Right atrium auricular region (tissue), 2 donors: ENCODE data around the gene MLLT3. TPM values are rescaled to one million over a fixed set of nuclear protein-coding genes. Genes with fewer than 3 reads are reported as not detected.

Experiments
- DNase-seq: peaks from one replicate; pipeline ENCODE4 v3.0.0-alpha.2; 2019; ENCODE audit warnings: low spot score
- H3K27ac ChIP-seq, 2 donors: fragments of 200-600 bp; sonication (generic); 1 replicate in 1 of 2; 2 replicates in 1 of 2; pipeline ENCODE4 v1.5.1; 2016 to 2019
- H3K27me3 ChIP-seq, 2 donors: fragments of 200-600 bp; sonication (generic); one replicate each; pipeline versions ENCODE4 v1.5.1 to v1.6.0; 2017 to 2019
- H3K36me3 ChIP-seq: fragments of 200-600 bp; sonication (generic); one replicate; pipeline ENCODE4 v1.5.1; 2016
- H3K4me1 ChIP-seq, 2 donors: fragments of 200-600 bp; sonication (generic); one replicate each; pipeline versions ENCODE4 v1.5.1 to v1.6.0; 2017 to 2019
- H3K4me3 ChIP-seq, 2 donors: fragments of 200-600 bp; sonication (generic); 1 replicate in 1 of 2; 2 replicates in 1 of 2; pipeline ENCODE4 v1.5.1; 2017 to 2019; ENCODE audit warnings: mild to moderate bottlenecking in 1 of 2, moderate library complexity in 1 of 2
- H3K9me3 ChIP-seq, 2 donors: fragments of 200-600 bp; sonication (generic); one replicate each; pipeline ENCODE4 v1.5.1; 2019
- CTCF ChIP-seq, 2 donors: fragments of 200-600 bp; sonication (generic); IDR thresholded peaks; one replicate each; pipeline ENCODE4 v1.5.1; 2019; ENCODE audit warnings: antibody characterized with exemption in 2 of 2
- total RNA-seq, 2 donors: library from RNA; depleted of rRNA; stranded (reverse); fragments of >200 nt; gene quantifications; one replicate each; pipeline ENCODE4 v1.1.0, GENCODE V29; 2016

MLLT3 gene
- total RNA-seq, 2 donors from 2014 or later, result 5.3 to 7.6 TPM

GRCh38 chr9:20316372-20316771 is 305.9 kb downstream of the MLLT3 start:
- Histone ChIP-seq H3K36me3 (no peaks in the 10 kb centered on the region), H3K4me3 (no peak overlapping the region), H3K4me1 (peaks cover 0 to 4% of the 10 kb centered on the region in 2 donors), H3K27me3 (no peaks in the 10 kb centered on the region), H3K27ac (no peak overlapping the region), H3K9me3 (no peaks in the 10 kb centered on the region)
- no peak for DNase-seq
- no peak for TF ChIP-seq CTCF (IDR thresholded peaks at IDR 0.05)

GRCh38 chr9:20315677-20316076 is 306.6 kb downstream of the MLLT3 start:
- no peak overlapping the region for H3K4me3 ChIP-seq
- no peaks in the 10 kb centered on the region for H3K27me3 ChIP-seq
- TF ChIP-seq CTCF (IDR thresholded peaks at IDR 0.05), result no peak
- peaks cover 0 to 2% of the 10 kb centered on the region in 2 donors for H3K4me1 ChIP-seq
- DNase-seq, result no peak
- H3K36me3 ChIP-seq, result no peaks in the 10 kb centered on the region
- no peaks in the 10 kb centered on the region for H3K9me3 ChIP-seq
- H3K27ac ChIP-seq, result no peak overlapping the region

DNA sequence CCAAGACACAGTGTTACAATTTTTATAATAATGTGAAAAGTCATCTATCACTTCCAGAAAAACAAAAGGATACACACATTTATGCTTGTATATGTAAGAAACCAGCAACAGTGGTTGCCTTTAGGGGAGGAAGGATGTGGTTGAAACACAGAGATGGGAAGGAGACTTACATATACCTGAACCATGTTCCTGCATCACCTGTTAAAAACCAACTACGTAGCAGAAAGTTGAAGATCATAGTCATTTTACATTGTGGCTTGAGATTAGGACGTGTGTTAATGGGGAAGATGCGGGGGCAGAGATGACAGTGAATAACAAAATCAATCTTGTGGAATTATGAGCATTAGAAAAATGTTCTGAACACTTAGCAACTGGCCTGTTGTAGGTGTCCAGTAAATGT is 307.3 kb downstream of the MLLT3 start:
- Histone ChIP-seq H3K4me1 (no peaks in the 10 kb centered on the region), H3K27me3 (no peaks in the 10 kb centered on the region), H3K27ac (no peak overlapping the region), H3K36me3 (no peaks in the 10 kb centered on the region), H3K9me3 (no peaks in the 10 kb centered on the region), H3K4me3 (no peak overlapping the region)
- TF ChIP-seq CTCF (IDR thresholded peaks at IDR 0.05), result no peak
- DNase-seq, result no peak

GRCh38 chr9:20313415-20313814 is 308.9 kb downstream of the MLLT3 start:
- Histone ChIP-seq H3K36me3 (no peaks in the 10 kb centered on the region), H3K27ac (no peak overlapping the region), H3K4me3 (no peak overlapping the region), H3K4me1 (no peaks in the 10 kb centered on the region), H3K27me3 (no peaks in the 10 kb centered on the region), H3K9me3 (no peaks in the 10 kb centered on the region)
- TF ChIP-seq CTCF (IDR thresholded peaks at IDR 0.05), result no peak
- no peak for DNase-seq

- H3K27ac ChIP-seq, result no peak overlapping the region
- TF ChIP-seq CTCF (IDR thresholded peaks at IDR 0.05), result no peak
- no peaks in the 10 kb centered on the region for H3K4me1 ChIP-seq
- no peaks in the 10 kb centered on the region for H3K9me3 ChIP-seq
- no peak for DNase-seq
- H3K4me3 ChIP-seq, result no peak overlapping the region
- no peaks in the 10 kb centered on the region for H3K36me3 ChIP-seq
- no peaks in the 10 kb centered on the region for H3K27me3 ChIP-seq
Observed at GRCh38 chr9:20312732-20313131, 309.6 kb downstream of the MLLT3 start.

DNA sequence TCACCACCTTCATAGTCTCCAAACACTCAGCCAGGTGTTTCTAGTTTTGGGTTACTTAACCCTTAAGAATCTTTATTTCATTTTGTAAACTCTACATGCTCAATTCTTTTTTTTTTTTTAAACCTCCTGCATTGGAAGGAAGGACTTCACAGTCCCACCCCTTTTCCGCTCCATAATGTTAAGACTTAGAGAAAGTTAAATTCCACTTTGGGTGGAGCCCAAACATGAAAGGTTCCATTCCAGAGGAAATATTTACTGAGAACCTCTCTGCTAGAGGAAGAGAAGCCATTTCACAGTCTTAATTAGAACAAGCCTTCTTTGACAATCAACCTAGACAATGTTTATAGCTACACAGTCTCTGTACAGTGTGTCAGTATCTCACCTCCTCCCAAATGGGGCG is 312.3 kb downstream of the MLLT3 start:
- Histone ChIP-seq H3K4me3 (no peak overlapping the region), H3K9me3 (no peaks in the 10 kb centered on the region), H3K36me3 (no peaks in the 10 kb centered on the region), H3K4me1 (no peaks in the 10 kb centered on the region), H3K27ac (no peak overlapping the region), H3K27me3 (no peaks in the 10 kb centered on the region)
- TF ChIP-seq CTCF (IDR thresholded peaks at IDR 0.05), result no peak
- no peak for DNase-seq
